NAMALWA (cell line): ENCODE measurements around the gene GTF3C1.
"Not testable (repeated sequence)": the region's sequence is repeated elsewhere in the genome, so short reads cannot be mapped to it uniquely, and the experiment has no call there.

Source experiments
- DNase-seq: peaks from one replicate; pipeline ENCODE4 v3.0.0-alpha.2; 2015; ENCODE audit warnings: low spot score

GTF3C1 gene, protein sequence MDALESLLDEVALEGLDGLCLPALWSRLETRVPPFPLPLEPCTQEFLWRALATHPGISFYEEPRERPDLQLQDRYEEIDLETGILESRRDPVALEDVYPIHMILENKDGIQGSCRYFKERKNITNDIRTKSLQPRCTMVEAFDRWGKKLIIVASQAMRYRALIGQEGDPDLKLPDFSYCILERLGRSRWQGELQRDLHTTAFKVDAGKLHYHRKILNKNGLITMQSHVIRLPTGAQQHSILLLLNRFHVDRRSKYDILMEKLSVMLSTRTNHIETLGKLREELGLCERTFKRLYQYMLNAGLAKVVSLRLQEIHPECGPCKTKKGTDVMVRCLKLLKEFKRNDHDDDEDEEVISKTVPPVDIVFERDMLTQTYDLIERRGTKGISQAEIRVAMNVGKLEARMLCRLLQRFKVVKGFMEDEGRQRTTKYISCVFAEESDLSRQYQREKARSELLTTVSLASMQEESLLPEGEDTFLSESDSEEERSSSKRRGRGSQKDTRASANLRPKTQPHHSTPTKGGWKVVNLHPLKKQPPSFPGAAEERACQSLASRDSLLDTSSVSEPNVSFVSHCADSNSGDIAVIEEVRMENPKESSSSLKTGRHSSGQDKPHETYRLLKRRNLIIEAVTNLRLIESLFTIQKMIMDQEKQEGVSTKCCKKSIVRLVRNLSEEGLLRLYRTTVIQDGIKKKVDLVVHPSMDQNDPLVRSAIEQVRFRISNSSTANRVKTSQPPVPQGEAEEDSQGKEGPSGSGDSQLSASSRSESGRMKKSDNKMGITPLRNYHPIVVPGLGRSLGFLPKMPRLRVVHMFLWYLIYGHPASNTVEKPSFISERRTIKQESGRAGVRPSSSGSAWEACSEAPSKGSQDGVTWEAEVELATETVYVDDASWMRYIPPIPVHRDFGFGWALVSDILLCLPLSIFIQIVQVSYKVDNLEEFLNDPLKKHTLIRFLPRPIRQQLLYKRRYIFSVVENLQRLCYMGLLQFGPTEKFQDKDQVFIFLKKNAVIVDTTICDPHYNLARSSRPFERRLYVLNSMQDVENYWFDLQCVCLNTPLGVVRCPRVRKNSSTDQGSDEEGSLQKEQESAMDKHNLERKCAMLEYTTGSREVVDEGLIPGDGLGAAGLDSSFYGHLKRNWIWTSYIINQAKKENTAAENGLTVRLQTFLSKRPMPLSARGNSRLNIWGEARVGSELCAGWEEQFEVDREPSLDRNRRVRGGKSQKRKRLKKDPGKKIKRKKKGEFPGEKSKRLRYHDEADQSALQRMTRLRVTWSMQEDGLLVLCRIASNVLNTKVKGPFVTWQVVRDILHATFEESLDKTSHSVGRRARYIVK (N-terminal part only)

DNA sequence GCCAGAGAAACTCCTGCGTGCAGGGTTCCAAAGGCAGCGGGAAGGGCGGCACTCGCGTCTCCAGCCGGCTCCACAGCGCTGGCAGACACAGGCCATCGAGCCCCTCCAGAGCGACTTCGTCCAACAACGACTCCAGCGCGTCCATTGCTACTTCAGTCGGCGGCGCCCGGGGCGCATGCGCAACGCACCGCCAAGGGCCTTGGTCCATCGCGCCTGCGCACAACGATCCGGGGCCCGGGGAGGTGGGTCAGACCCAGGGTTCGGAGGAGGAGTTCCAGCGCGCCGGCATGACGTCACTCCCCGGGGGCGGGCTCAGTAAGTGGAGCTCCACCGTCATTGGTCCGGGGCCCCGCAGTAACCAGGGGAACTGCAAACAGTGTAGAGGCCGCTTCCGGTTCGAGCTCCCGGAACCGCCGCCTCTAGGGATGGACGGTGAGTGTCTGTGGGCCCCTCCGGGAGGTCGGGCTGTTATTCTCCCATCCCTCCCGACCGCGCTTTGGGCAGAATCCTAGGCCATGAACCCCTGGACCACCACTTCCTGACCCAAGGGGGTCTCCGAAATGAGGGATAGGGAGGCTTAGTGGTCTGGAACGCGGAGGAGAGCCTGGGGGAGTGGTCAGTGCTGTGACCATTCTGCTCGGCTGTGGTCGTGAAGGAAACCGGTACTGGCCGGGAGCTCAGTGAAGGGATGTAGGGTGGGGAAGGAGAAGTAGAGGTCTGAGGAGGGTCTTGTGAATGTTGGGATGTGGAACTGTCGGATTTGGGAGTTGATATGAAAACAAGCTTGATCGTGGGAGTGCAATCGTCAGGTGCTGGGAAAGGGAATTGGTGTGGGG lies at the start of gene GTF3C1, which contains the start of gene KATNIP:
GTF3C1 (minus strand) TSS at position 168 of the 836 bp plus-strand sequence; CDS start at position 145, 23 bp downstream.
KATNIP (plus strand) TSS at position 399 of the 836 bp plus-strand sequence; CDS start at position 426, 27 bp downstream.
- peak; percentile 99 for DNase-seq

DNA sequence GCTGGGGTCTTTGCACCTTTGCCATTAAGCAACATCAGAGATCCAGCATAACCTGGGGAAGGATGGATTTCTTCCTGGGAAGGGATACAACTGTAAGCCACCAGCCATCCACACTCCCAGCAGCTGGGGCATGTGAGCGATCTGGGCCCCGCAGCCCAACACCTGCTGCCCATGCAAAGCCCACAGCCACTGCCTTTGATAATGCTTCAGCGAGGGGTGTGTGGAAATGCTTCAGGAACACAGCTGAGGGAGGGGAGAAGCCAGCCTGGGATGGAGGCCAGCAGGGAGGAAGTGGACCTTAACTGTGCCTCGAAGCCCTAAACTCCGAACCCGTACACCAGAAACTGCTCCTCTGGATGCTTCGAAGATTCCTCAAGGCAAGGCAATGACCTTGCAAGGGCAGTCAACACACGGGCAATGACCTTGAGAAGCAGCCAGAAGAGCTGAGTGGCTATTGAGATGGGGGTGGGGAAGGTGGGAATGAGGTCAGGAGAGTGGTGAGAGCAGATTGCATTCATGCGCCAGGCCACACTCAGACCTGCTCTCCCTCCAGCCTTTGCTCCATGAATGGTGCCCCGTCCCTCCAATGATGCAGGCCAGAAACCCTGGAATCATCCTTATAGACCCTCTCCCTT lies 49.3 kb upstream of the GTF3C1 start:
- no peak for DNase-seq

DNA sequence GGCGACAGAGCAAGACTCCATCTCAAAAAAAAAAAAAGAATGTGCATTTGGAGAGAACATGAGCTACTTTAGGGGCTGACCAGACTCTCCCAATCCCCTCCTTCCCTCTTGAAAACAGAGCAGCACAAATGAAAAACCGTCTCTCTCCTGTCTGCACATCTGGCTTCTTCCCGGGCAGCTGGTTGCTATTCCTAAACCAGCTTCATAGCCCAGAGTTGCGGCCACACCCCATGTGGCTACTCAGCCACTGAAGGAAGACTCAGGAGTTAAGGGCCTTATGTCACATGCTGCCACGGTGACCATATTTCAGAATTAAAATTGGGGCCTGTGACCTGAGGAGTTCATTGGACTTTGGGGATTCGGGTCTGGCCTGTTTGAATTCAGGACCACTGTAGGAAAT lies 48.5 kb upstream of the GTF3C1 start:
- no peak for DNase-seq

DNA sequence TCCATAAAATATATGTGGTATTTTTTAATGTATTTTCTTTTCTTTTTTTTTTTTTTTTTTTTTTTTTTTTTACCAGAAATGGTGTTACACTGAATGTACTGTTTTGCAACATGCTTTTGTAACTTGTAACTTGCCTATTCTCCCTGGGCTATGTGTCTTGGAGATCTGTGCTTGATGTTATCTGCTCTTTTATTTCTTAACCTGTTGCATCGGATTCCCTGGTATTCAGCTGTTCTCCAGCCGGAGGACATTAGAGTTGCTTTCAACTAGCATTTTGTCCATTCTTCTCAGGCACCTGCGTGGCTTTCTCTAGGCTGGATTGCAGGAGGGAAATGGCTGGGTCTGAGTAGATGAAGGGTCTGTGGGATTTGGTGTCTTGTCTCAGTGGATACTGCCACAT lies 47.6 kb upstream of the GTF3C1 start:
- DNase-seq = no peak

DNA sequence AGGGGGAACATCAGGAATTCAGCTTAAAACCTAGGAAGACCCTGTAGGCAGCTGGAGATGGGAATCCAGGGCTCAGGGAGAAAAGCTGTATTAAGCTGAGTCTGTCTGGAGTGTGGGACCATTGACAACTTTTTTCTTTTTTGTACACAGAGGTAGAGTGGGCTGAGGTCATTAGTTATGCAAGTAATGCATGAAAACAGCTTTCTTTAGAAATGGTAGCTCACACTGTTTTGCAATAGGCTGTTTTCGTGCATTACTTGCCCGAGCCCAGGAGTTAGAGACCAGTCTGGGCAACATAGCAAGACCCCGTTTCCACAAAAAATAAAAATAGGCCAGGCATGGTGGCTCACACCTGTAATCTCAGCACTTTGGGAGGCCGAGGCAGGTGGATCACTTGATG lies 46.7 kb upstream of the GTF3C1 start:
- no peak for DNase-seq

DNA sequence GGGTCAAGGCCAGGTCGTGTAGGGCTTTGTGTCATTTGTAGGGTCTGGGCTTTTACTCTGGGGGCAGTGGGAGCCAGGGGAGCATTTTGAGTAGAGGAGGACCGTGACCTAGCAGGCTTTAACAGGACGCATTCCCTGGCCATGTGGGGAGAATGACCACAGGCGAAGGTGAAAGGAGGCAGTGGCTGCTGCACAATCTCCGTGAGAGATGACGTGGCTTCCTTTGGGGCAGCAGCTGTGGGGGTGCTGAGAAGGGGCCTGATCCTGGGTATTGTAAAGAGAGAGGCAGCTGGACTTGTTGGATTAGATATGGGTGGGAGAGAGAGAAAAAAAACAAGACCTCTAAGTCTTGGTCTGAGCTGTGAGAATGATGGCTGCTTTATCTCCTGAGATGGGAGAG lies 46.3 kb upstream of the GTF3C1 start:
- no peak for DNase-seq

DNA sequence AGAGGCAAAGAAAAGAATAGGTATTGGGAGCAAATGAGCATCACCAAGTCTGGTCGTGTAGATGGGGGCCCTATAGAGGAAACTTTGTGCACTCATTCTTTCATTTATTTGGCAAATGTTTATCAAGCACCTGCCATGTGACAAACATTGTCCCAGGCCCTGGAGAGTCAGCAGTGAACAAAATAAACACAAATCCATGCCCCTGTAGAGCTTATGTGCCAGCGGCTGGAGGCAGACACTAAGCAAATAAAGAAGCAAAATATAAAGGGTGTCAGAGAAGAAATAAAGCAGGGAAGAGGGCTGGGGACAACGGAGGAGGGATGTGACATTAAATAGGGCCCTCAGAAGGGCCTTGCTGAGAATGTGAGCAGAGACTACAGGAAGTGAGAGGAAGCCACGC lies 45.8 kb upstream of the GTF3C1 start:
- DNase-seq = no peak

DNA sequence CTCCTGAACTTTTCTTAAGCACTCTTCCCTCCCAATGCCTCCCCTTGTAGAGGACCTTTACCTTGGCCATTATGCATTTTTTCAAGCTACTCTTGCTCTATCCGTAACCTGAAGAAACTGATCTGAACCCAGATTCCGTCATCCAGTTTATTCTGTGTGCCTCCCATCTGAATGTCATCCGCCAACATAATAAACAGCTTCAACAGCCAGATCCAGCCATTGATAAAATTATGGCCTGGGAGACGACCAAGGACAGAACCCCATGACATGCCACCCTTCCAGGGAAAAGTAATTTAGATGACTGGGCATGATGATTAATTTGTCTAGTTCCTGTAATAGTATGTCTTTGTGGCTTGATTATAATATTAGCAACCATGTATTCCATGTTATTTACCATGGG lies 42.1 kb upstream of the GTF3C1 start:
- no peak for DNase-seq

DNA sequence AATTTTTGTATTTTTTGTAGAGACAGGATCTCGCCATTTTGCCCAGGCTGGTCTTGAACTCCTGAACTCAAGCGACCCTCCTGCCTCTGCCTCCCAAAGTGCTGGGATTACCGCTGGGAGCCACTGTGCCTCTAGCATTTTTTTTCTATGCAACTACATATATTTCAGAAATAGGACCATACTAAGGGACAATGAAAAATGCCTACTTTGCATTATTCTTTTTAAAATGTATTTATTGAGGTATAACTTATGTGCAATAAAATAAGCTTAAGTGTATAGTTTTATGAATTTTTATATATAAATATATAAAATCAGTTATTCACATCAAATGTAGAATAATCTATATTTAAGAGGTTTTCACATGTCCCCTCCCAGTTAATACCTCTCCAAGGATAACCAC lies 38.3 kb upstream of the GTF3C1 start:
- DNase-seq = no peak

DNA sequence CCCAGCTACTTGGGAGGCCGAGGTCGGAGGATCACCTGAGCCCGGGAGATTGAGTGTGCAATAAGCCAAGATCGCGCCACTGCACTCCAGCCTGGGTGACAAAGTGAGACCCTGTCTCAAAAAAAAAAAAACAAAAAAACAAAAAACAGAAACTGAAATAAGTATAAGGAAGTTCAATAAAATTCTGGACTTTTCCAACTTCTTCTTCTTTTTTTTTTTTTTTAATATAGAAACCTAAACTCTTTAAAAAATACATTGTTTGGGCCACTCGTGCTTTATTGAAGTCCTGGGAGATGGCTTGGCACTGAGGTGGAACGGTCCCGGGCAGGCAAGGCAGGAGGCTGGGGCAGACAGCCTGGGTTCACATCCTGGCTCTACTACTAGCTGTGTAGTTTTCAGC lies 37.0 kb upstream of the GTF3C1 start:
- DNase-seq = no peak

DNA sequence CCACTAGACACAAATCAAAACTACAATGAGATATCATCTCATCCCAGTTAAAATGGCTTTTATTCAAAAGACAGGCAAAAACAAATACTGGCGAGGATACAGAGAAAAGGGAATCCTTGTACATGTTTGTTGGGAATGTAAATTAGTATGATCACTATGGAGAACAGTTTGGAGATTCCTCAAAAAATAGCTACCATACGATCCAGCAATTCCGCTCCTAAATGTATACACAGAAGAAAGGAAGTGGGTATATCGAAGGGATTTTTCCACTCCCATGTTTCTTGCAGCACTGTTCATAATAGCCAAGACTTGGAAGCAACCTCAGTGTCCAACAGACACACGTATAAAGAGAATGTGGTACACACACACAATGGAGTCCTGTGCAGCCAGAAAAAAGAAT lies 35.5 kb upstream of the GTF3C1 start:
- no peak for DNase-seq

DNA sequence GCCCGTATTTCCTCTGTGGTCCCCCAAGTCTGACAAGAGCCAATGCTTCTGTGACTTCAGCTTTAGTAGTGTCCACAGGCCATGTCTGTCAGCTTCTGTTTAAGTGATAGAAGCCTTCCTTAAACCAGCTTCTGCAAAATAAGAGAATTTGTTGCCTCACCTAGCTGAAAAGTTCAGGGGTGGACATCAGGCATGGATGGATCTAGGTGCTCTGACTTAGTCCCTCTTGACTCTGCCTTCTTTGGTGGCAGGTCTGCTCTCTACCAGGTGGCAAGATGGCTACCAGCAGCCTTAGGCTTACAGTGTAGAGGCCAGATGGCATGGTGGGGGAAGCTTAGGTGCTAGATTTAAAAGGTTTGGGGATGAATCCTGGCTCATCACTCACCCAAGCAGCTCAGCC lies 33.9 kb upstream of the GTF3C1 start:
- DNase-seq = no peak

DNA sequence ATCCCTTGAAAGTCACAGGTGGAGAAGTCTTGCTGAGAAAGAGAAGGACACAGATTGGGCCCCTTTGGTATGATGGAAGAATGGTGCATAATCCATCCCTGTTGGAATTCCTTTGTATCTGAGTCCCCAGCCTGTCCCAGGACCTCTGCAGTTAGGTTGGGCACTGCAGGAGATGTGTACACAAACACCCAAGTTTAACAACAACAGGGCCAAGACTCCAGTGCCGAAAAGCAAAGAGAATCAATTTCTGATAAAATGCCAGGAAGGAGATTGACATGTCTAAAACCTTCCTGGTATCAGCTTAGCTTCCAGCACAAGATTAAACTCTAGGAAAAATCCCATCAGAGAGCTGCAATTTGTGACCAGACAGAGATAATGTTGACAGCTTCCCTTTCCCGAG lies 33.2 kb upstream of the GTF3C1 start:
- DNase-seq = no peak

DNA sequence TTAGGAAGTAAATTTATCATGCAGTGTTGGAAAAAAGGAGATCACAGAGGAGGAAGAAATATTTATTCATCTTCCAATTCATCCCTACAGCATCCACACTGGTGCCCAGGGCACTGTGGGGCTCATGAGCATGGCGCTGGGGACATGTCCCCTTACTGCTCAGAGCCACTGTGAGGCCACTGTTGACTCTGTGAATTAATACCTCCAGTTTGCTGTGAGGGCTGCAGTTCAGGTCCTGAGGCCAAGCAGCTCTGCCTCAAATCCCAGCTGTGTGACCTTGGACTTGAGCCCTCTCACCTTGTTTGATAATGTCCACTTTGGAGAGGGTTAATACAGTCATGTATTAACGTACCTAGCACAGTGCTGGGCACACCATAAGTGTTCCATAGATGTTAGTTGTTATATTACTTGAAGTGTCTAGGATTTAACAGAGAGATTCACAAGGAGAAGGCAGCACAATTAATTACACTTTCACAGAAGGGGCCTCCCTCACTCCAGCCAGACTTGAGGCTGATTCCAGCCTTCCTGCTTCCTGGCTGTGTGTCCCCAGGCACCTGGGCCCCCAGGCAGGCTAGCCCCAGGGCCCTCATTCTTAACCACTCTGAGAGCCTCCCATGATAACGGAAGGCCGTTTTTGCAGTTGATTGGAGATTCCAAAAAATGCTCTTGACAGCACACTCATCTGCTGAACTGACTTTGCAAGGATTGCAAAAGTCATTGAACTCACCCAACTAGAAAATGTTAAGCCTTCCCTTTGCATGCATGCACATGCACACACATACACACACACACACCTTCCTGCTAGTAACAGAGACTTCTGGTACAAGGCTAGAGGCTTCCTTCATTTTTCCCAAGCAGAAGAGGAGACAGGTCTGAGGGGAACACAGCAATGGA lies 29.6 kb upstream of the GTF3C1 start:
- DNase-seq = no peak

DNA sequence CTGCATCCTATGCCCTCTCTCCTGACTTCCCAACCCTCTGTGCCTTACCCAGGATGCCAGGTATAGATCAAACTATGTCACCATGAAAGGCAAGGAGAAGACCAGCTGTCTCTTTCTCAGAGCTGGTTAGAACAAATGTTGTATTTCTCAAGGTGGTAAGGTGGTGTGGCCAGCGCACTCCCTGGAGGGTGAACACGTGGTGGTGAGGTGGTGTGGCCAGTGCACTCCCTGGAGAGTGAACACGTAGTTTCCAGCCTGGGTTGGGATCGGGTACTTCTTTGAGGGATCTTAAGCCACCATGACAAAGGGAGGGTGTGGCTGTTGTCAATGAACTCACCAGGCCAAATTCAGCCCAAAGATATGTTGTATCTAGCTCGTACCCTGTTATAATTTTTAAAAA lies 27.0 kb upstream of the GTF3C1 start:
- no peak for DNase-seq

DNA sequence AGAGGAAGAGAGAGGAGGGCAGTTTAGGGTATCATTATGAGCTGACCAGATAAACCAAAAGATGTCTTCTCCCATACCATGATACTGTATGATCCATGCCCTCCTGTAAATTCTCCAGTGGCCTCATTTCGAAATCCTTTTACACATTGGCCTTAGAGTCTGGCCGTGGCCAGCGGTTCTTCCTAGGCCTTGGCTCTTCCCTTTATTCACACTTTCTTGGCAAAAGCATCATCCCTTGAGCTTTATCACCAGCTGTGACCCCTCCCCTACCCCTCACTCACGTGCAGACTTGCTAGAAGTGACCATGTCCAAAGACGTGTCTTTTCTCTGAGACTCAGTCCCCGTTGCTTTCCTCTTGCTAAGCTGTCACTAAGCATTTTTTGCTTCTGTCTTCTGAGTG lies 23.0 kb upstream of the GTF3C1 start:
- DNase-seq = no peak

DNA sequence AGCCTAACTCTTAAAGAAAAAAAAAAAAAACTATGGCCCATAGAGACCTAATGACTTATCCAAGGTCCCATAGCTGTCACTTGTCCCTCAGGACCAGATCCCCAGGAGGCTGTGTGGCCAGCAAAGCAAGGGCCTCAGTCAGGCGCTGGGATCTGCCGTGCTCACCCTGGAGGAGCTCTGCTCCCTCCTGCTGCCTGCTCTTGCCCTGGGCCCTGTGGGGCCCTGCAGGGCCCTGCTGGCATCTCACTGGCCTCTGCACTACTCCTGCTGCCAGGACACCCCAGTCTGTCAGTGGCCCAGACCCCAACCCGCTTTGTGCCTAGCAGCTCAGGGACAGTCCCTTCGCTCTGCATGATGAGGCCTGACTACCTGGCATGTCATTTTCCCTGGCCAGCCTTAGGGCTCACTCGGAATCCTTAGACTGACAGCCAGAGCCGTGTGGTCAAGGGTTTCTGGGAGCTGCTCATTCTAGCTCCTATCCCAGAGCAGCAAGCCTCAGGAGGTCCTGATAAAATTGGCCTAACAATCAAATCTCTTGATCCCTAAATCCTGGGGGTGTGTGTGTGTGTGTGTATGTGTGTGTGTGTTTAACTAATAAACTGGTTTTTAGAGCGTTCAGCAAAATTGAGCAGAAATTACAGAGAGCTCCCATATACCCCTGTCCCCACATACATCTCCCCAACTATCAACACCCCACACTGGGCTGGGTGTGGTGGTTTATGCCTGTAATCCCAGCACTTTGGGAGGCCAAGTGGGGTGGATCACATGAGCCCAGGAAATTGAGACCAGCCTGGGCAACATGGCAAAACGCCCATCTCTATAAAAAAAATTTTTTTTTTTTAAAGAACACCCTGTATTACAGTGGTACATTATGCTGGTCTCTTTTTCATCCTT lies 22.0 kb upstream of the GTF3C1 start:
- no peak for DNase-seq

DNA sequence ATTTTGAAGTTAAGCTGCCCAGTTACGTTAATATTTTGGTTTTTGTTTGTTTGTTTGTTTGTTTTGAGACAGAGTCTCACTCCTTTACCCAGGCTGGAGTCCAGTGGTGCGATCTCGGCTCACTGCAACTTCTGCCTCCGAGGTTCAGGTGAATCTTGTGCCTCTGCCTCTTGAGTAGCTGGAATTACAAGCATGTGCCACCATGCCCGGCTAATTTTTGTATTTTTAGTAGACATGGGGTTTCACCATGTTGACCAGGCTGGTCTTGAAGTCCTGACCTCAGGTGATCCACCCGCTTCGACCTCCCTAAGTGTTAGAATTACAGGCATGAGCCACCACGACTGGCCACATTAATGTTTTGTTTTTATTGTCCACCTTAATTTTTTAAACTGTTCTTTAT lies 21.3 kb upstream of the GTF3C1 start:
- not testable (repeated sequence) for DNase-seq

DNA sequence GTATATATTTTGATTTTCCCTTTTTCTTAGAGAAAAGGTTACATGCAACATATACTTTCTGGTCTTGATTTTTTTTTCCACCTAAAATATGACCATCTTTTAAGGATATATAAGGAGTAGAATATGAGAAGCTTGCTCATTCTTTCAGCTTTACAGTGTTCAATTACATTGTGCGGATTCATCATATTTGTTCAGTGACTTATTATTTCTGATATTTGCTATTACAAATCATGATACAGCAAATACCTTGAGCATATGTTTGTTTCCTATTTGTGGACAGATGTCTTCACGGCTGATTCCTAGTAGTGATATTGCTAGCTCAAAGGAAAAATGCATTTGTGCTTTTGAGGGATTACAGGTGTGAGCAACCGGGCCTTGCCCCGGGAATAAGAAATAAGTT lies 18.4 kb upstream of the GTF3C1 start:
- DNase-seq = no peak
